IPS-NIHi7 (cell line): ENCODE measurements around the gene FAM216A.
"Not testable (repeated sequence)": the region's sequence is repeated elsewhere in the genome, so short reads cannot be mapped to it uniquely, and the experiment has no call there.

Experiments
- DNase-seq: peaks from one replicate; pipeline ENCODE4 v3.0.0; 2012; ENCODE audit warnings: mixed read lengths; ENCODE audit errors: extremely low spot score

Gene FAM216A

GRCh38 chr12:110498984-110499706, 30.5 kb downstream of the FAM216A start:
- no peak for DNase-seq

GRCh38 chr12:110501399-110501751, 32.7 kb downstream of the FAM216A start:
- DNase-seq = peak; percentile 42

GRCh38 chr12:110501752-110502738, 33.4 kb downstream of the FAM216A start, which contains the start of the genes RAD9B and VPS29:
Gene RAD9B (plus strand): TSS chr12:110502331. CDS start chr12:110502338, 7 bp downstream.
Gene VPS29 (minus strand): TSS chr12:110502111. CDS start chr12:110502051, 60 bp downstream.
- DNase-seq = peak; percentile 96

GRCh38 chr12:110503432-110503831, 34.8 kb downstream of the FAM216A start:
- no peak for DNase-seq

GRCh38 chr12:110505332-110505731, 36.7 kb downstream of the FAM216A start:
- DNase-seq = no peak

- DNase-seq = no peak
These were observed 39.5 kb downstream of the FAM216A start for GRCh38 chr12:110508071-110508586.

GRCh38 chr12:110513842-110514241, 45.2 kb downstream of the FAM216A start:
- no peak for DNase-seq

- DNase-seq = no peak
These were observed 45.7 kb downstream of the FAM216A start for GRCh38 chr12:110514363-110514762.

GRCh38 chr12:110516995-110517394, 48.4 kb downstream of the FAM216A start:
- DNase-seq = no peak

GRCh38 chr12:110518014-110518413, 49.4 kb downstream of the FAM216A start:
- not testable (repeated sequence) for DNase-seq

GRCh38 chr12:110520876-110521712, 52.4 kb downstream of the FAM216A start:
- not testable (repeated sequence) for DNase-seq

GRCh38 chr12:110528277-110528839, 59.7 kb downstream of the FAM216A start:
- no peak for DNase-seq

GRCh38 chr12:110530511-110530910, 61.9 kb downstream of the FAM216A start:
- DNase-seq = no peak

GRCh38 chr12:110531741-110532333, 63.2 kb downstream of the FAM216A start:
- no peak for DNase-seq

GRCh38 chr12:110532644-110533043, 64.0 kb downstream of the FAM216A start:
- DNase-seq = no peak

GRCh38 chr12:110533607-110534006, 65.0 kb downstream of the FAM216A start:
- DNase-seq = no peak

GRCh38 chr12:110534811-110535210, 66.2 kb downstream of the FAM216A start:
- DNase-seq = no peak

- no peak for DNase-seq
These were observed 68.4 kb downstream of the FAM216A start for GRCh38 chr12:110536834-110537604.

GRCh38 chr12:110537605-110538409, 69.2 kb downstream of the FAM216A start:
- DNase-seq = no peak
